GM21447 (cell line): ENCODE data around the gene FAM156B.
"Not testable (repeated sequence)": the region's sequence is repeated elsewhere in the genome, so short reads cannot be mapped to it uniquely, and the experiment has no call there.

Experiments
- ATAC-seq: cut with Tn5 transposase; IDR thresholded peaks from one replicate; pipeline ENCODE4 v1.9.1; 2021; ENCODE audit not compliant: unreplicated experiment

The FAM156B gene

GRCh38 chrX:52923781-52924241 lies 26.7 kb downstream of the FAM156B start:
- ATAC-seq: peak; percentile 57

DNA sequence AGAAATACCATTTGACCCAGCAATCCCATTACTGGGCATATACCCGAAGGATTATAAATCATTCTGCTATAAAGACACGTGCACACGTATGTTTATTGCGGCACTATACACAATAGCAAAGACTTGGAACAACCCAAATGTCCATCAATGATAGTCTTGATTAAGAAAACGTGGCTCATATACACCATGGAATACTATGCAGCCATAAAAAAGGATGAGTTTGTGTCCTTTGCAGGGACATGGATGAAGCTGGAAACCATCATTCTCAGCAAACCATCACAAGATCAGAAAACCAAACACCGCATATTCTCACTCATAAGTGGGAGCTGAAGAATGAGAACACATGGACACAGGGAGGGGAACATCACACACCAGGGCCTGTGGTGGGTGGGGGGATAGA lies 33.1 kb downstream of the FAM156B start:
- ATAC-seq: not testable (repeated sequence)

DNA sequence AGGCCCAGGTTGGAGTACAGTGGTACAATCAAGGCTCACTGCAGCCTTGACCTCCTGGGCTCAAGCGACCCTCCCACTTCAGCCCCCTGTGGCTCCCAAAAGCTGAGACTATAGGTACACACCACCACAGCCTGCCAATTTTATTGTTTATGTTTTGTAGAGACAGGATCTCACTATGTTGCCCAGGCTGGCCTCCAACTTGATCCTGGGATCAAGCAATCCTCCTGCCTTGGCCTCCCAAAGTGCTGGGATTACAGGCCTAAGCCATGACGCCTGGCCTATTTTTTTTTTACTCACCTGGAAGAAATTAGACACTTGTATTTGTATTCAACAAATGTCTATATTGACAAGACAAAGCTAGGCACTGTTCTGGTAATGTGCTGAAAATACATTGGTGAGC lies 36.1 kb downstream of the FAM156B start:
- ATAC-seq: no peak

DNA sequence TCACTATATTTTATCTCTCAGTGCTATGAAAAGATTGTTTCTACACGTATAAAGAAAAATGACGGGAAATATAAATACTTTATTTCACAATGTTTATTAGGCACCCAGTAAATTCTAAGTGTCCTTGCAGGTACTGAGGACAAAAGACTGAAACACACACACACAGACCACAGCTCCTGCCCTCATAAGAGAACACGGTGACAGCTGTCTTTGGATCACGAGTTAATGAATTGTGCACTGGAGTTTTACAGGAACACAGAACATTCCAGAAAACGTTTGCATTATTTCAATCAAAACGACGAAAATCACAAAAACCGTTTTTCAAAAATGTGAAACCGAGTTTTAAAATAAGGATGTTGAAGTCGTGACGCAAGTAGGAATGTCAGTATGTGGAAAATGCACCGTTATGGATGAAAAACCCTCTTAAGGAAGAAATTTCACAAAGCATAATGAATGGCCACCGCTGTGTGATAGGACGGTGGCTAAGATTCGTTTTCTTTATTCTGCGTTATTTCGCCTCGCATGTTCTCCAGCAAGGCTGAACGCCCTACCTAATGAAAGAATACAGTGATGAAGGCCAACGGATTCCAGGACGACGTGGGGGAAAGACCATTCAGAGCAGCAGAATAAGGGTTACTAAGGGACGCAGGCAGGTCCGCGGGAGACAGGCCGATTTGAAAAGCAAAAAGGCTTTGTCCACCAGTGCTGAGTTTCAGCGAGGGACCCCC lies 37.0 kb downstream of the FAM156B start:
- no peak for ATAC-seq

- peak; percentile 87 for ATAC-seq
Observed at GRCh38 chrX:52934704-52935469, 37.8 kb downstream of the FAM156B start.

GRCh38 chrX:52935470-52935784 lies 38.3 kb downstream of the FAM156B start:
- not testable (repeated sequence) for ATAC-seq

DNA sequence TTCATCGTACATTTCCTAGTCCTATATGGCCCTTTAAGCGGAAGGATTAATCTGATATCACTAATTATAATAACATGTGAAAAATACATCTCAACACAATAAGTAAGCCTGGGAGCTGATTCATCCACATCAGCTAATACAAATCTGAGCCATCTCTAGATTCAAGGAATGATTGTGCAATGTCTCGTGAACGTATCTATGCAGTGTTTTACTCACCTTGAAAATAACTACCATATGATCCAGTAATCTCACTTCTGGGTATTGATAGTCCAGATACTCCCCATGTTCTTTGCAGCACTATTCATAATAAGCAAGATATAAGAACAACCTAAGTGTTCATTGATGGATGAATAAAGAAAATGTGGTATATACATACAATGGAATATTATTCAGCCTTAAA lies 43.6 kb downstream of the FAM156B start:
- ATAC-seq: not testable (repeated sequence)

GRCh38 chrX:52941728-52942127 lies 44.6 kb downstream of the FAM156B start:
- ATAC-seq: not testable (repeated sequence)

GRCh38 chrX:52945838-52946494 lies 48.8 kb downstream of the FAM156B start:
- not testable (repeated sequence) for ATAC-seq

- not testable (repeated sequence) for ATAC-seq
Observed at GRCh38 chrX:52947501-52947900, 50.4 kb downstream of the FAM156B start.

DNA sequence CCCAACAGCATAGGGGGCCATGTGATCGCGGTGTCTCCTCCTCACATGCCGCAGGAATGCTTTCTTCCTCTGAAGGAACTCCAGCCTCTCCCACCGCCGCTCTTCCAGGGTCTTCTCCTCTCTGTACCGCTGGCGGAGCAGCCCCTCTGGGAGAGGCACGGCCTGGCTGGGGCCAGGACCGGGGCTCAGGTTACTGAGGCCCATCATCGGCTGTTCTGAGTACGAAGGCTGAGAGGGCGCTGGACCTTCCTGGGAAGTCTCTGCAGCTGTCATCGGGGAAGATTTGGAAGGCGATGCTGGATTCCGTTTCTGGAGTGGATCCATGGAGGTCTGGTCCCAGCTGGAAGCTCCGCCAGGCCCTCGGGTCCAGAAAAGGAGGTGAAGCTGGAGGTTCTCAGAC lies 51.1 kb downstream of the FAM156B start:
- ATAC-seq: not testable (repeated sequence)

- not testable (repeated sequence) for ATAC-seq
Observed at GRCh38 chrX:52949325-52949724, 52.2 kb downstream of the FAM156B start.

- not testable (repeated sequence) for ATAC-seq
Observed at GRCh38 chrX:52949884-52950283, 52.8 kb downstream of the FAM156B start.
